ENCODE data around the gene PM20D1. TPM values are rescaled to one million over a fixed set of nuclear protein-coding genes. Genes with fewer than 3 reads are reported as not detected.

Gene PM20D1
- not detected in 2 replicates for total RNA-seq

DNA sequence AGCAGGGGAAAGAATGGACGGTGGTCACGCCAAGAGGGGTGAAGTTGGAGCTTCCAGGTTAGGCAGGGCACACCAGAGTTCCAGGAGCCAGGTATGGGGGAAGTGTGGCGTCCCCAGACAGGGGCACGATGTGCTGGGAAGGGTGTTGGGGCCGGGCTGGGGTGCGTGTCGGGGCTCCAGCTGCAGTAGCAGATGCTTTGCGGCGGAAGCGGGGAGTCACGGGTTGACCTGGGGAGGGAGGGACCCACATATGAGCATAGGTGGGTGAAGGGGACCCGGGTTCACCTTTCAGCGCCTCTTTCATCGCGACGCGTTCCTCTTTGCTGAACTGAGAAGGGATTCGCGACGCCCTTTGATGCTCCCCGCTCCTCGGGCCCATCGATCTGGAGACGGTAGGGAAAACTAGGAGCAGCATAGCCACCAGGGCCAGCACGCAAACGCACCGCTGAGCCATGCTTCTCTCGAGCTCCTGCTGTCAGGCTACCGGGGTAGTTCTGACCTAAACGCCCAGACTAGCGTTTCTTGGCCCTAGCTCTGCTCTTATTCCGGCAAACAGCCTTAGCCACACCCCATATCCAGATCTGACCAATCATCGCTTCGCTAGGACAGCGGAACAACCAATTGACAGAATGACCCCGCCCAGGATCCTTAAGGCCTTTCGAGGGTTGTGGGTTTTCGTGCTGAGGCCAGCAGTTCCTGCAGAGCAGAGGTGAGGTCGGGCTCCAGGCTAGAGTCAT lies at the start of gene PM20D1:
TSS of gene PM20D1 (minus strand) at position 514 of the 737 bp plus-strand sequence. CDS start at position 454, 60 bp downstream.

DNA sequence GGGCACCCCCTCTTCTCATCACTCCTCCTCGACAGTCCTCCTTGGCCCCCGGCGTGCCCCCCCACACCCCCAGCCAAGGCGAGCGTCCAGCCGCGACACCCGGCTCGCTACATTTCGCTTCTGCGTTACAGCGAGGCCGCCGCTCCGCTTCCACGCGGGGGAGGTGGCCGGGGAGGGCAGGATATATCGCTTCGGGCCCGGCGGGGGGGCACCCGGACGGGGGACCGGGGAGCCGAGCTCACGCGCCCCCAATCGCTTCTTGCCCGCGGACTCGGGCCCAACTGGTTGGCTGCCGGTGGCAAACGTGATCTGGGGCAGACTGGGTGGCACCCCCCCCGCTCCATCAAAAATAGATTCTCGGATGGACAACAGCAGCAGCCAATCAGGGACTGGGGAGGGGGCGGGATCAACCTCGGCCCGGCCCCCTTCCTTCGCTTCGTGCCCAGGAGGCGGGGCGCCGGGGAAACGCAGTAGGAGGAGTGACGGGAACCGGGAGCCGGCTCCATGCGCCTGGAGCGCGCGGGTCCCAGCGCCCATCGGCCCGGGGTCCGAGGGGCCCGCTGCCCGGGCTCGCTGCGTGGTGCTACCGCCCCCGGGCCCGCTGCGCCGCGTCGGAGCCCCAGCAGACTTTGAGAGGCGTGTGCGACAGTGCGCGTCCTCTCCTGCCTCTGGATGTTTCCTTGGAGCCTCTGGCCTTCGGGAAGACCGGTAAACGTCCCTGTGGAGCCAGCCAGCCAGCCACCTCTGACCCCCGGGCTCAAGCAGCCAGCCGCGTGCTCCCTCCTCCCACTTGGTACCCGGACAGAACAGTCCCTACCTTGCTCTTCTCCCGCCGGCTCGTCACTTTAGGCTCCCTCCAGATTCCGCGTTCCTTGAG lies 36.8 kb downstream of the PM20D1 start, which contains the start of gene SLC41A1:
TSS of gene SLC41A1 (minus strand) at position 321 of the 877 bp plus-strand sequence. CDS start 2,757 bp downstream, outside the sequence.

Other genes with a start within 250 kb of the PM20D1 start
- 6.5 and 7.6 TPM in 2 replicates for gene ELK4, start 218.1 kb downstream of the PM20D1 start, total RNA-seq
- 1.7 and 2.1 TPM in 2 replicates for gene SLC45A3, start 169.6 kb downstream of the PM20D1 start, total RNA-seq
- gene NUCKS1, start 100.0 kb downstream of the PM20D1 start, total RNA-seq: 89.7 and 94.8 TPM in 2 replicates
- gene RAB29, start 74.7 kb downstream of the PM20D1 start, total RNA-seq: 20.5 and 22.4 TPM in 2 replicates
- 12.2 and 14.2 TPM in 2 replicates for gene SLC41A1, start 36.9 kb downstream of the PM20D1 start, total RNA-seq
- not detected in 2 replicates for gene SLC26A9, start 93.3 kb upstream of the PM20D1 start, total RNA-seq
- gene RAB7B, start 153.3 kb upstream of the PM20D1 start, total RNA-seq: 6.4 and 7.0 TPM in 2 replicates
- not detected in 2 replicates for gene CTSE, start 173.8 kb upstream of the PM20D1 start, total RNA-seq
- not detected in 2 replicates for gene RHEX, start 203.0 kb upstream of the PM20D1 start, total RNA-seq